ENCODE results near the gene PGC. TPM values are rescaled to one million over a fixed set of nuclear protein-coding genes. Genes with fewer than 3 reads are reported as not detected.

Gene PGC
- total and polyA plus RNA-seq, 9 of the 15 experiments (the other 6 are each of a cell fraction or from before 2014, with no cell fraction given), result 0.17 to 0.40 TPM; not detected in 7

- TF ChIP-seq ATF4 (CRISPR knock-in tag; IDR thresholded peaks at IDR 0.05) (no peak), HMGXB4 (CRISPR knock-in tag; IDR thresholded peaks at IDR 0.05) (0 out of 2 replicates have a peak, but pooled peaks have one; percentile 67), NR3C1 (CRISPR knock-in tag; IDR thresholded peaks at IDR 0.05) (peak; percentile 72; the same call in 1 of the 2 replicates)
Measured at GRCh38 chr6:41786451-41787218, 39.4 kb upstream of the PGC start (continued).

GRCh38 chr6:41785689-41786450 is 38.7 kb upstream of the PGC start:
- no peaks in the 10 kb centered on the region for H3K9me1 ChIP-seq (ENCODE audit: control insufficient read depth, insufficient read depth, low read length)
- 28% methylated on average over 24 of the region's 29 CpGs for WGBS (ENCODE audit: insufficient coverage, low coverage, missing lambda C conversion rate)
- H3K4me2 ChIP-seq (ENCODE audit: insufficient read depth, low read length), result peak overlapping the region; percentile 82
- FAIRE-seq (no peak), ATAC-seq (peak; percentile 1), DNase-seq (ENCODE audit: extremely low read depth in 1 of 4, low spot score in 3 of 4) (no peak)
- peaks cover 5% of the 10 kb centered on the region; the same call in 1 of the 2 replicates for H4K20me1 ChIP-seq (replicated peaks; ENCODE audit: control insufficient read depth, insufficient read depth, low read length)
- intact Hi-C loops (cut with micrococcal nuclease) (loop anchor here (2.0 to 5.0 kb wide), 2 partner anchors 61 to 151 kb away; no protein-coding TSS in a partner anchor), in situ Hi-C loops (cut with MboI) (loop anchor here (5.0 to 10.0 kb wide), 3 partner anchors 121 to 439 kb away; no protein-coding TSS in a partner anchor)
- no TSS peak for BruUV-seq (replicated peaks)
- no peak overlapping the region; the same call in 2 of the 3 replicates for H3K27ac ChIP-seq (ENCODE audit: extremely low read depth, low read depth, low read length)
- peak overlapping the region; percentile 30 to 96; a peak in 3 of 4 replicates for H3K9ac ChIP-seq (ENCODE audit: insufficient read depth in 1 of 2, low read depth in 2 of 2, low read length in 2 of 2)
- H3K36me3 ChIP-seq (ENCODE audit: control insufficient read depth, insufficient read depth, low read length), result peaks cover 23% of the 10 kb centered on the region
- 0 out of 2 replicates have a peak overlapping the region, but pooled peaks have one; percentile 20 for H2AFZ ChIP-seq (ENCODE audit: low read depth, low read length)
- H3K4me3 ChIP-seq, result peak overlapping the region; percentile 87
- ChIA-PET CTCF (ENCODE audit: low intra/inter-chr PET ratio) (interaction anchor here (0.6 to 3.0 kb wide), 6 partner anchors 51 to 444 kb away, joined by 3 to 17 read pairs (median 4); partner anchors contain the start of genes MED20 and TFEB), POLR2A (interaction anchor here (0.6 to 7.1 kb wide), 18 partner anchors 14 to 1094 kb away, joined by 3 to 37 read pairs (median 4); partner anchors contain the start of genes BYSL, MED20, RPL7L1 and TAF8)
- H3K4me1 ChIP-seq (replicated peaks in 1 of 2; ENCODE audit: control insufficient read depth in 2 of 2, insufficient read depth in 2 of 2, low read length in 2 of 2), result peaks cover 37 to 39% of the 10 kb centered on the region in 2 experiments
- no peaks in the 10 kb centered on the region for H3K9me3 ChIP-seq (replicated peaks; ENCODE audit: control insufficient read depth, insufficient read depth, low read depth, low read length)
- H3K27me3 ChIP-seq (ENCODE audit: control insufficient read depth in 2 of 2, insufficient read depth in 2 of 2, low read length in 2 of 2), result no peaks in the 10 kb centered on the region
- H3K79me2 ChIP-seq (ENCODE audit: control insufficient read depth, insufficient read depth, low read length), result peaks cover 48% of the 10 kb centered on the region
- TF ChIP-seq TGIF2 (CRISPR knock-in tag; IDR thresholded peaks at IDR 0.05) (peak; percentile 85; the same call in 1 of the 2 replicates), ZNF184 (CRISPR knock-in tag; IDR thresholded peaks at IDR 0.05) (no peak), VEZF1 (CRISPR knock-in tag; IDR thresholded peaks at IDR 0.05) (no peak), ZFP30 (CRISPR knock-in tag; IDR thresholded peaks at IDR 0.05; ENCODE audit: borderline replicate concordance) (no peak), ZNF277 (CRISPR knock-in tag; IDR thresholded peaks at IDR 0.05; ENCODE audit: borderline replicate concordance) (0 out of 2 replicates have a peak, but pooled peaks have one; percentile 57), NCOA1 (IDR thresholded peaks at IDR 0.05; ENCODE audit: low read depth) (no peak)
